Esophagus squamous epithelium (tissue), 4 donors: ENCODE data around the gene FNIP2.

ENCODE experiments used
- POLR2A ChIP-seq, 4 donors: fragments of 450-650 bp; IDR thresholded peaks; one replicate each; pipeline ENCODE4 v1.6.1; 2017; ENCODE audit warnings: antibody characterized with exemption in 4 of 4, mild to moderate bottlenecking in 4 of 4, moderate library complexity in 3 of 4
- TF ChIP-seq, protein P1 (sequence below), 6 experiments: fragments of 450-650 bp in 4 of 6; fragments of 200-600 bp in 2 of 6; sonication (generic) in 2 of 6; IDR thresholded peaks; one replicate each; pipeline ENCODE4 v1.5.1; 2016 to 2019; ENCODE audit warnings: antibody characterized with exemption in 6 of 6, mild to moderate bottlenecking in 4 of 6, moderate library complexity in 4 of 6

GRCh38 chr4:158890294-158890693 is 121.5 kb downstream of the FNIP2 start:
- TF ChIP-seq, protein P1, sequence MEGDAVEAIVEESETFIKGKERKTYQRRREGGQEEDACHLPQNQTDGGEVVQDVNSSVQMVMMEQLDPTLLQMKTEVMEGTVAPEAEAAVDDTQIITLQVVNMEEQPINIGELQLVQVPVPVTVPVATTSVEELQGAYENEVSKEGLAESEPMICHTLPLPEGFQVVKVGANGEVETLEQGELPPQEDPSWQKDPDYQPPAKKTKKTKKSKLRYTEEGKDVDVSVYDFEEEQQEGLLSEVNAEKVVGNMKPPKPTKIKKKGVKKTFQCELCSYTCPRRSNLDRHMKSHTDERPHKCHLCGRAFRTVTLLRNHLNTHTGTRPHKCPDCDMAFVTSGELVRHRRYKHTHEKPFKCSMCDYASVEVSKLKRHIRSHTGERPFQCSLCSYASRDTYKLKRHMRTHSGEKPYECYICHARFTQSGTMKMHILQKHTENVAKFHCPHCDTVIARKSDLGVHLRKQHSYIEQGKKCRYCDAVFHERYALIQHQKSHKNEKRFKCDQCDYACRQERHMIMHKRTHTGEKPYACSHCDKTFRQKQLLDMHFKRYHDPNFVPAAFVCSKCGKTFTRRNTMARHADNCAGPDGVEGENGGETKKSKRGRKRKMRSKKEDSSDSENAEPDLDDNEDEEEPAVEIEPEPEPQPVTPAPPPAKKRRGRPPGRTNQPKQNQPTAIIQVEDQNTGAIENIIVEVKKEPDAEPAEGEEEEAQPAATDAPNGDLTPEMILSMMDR (IDR thresholded peaks at IDR 0.05): no peak
- no peak for TF ChIP-seq POLR2A (IDR thresholded peaks at IDR 0.05)
